K562 (cell line): Measurements from ENCODE around the gene PABPC1L. TPM values are rescaled to one million over a fixed set of nuclear protein-coding genes. Genes with fewer than 3 reads are reported as not detected.
A peak's percentile ranks its signal among the peaks of the same experiment; 100 is the strongest.

Experiments
- FOXA1 ChIP-seq: fragments of 450-650 bp; IDR thresholded peaks from 2 replicates; pipeline ENCODE4 v1.6.1; 2016; ENCODE audit warnings: mild to moderate bottlenecking, borderline replicate concordance
- NR2F6 ChIP-seq: fragments of 450-650 bp; formaldehyde crosslinking; IDR thresholded peaks from 2 replicates; pipeline ENCODE4 v1.4.0; 2020; ENCODE audit warnings: mild to moderate bottlenecking
- POLR2G ChIP-seq: fragments of 200-400 bp; formaldehyde crosslinking; IDR thresholded peaks from 2 replicates; pipeline ENCODE4 v1.6.1; 2017; ENCODE audit warnings: low read depth, mild to moderate bottlenecking, antibody characterized with exemption, low read length, moderate library complexity
- TAF7 ChIP-seq: fragments of 450-650 bp; IDR thresholded peaks from 2 replicates; pipeline ENCODE4 v1.6.1; 2016; ENCODE audit warnings: missing genetic modification characterization, missing compliant biosample characterization
- ZNF175 ChIP-seq: fragments of 200-800 bp; sonication (Bioruptor generic); IDR thresholded peaks from 2 replicates; pipeline ENCODE4 v1.6.1; 2016; ENCODE audit warnings: low read depth, mild to moderate bottlenecking, missing genetic modification characterization, missing compliant biosample characterization
- ZNF224 ChIP-seq: sonication (generic); formaldehyde crosslinking; IDR thresholded peaks from 2 replicates; pipeline ENCODE4 v1.8.0; 2022; ENCODE audit warnings: mild to moderate bottlenecking, missing genetic modification reagents
- ZNF263 ChIP-seq: sonication (generic); formaldehyde crosslinking; IDR thresholded peaks from 2 replicates; pipeline ENCODE4 v1.8.0; 2022; ENCODE audit warnings: mild to moderate bottlenecking, missing genetic modification reagents, borderline replicate concordance
- ZNF445 ChIP-seq: fragments of 250-450 bp; sonication (Bioruptor Pico); IDR thresholded peaks from 2 replicates; pipeline ENCODE4 v1.4.0; 2020; ENCODE audit warnings: low read depth, mild to moderate bottlenecking, moderate library complexity
- polyA plus RNA-seq, 8 experiments: library from polyadenylated mRNA; depleted of rRNA in 4 of 8; stranded (reverse) in 5 of 8; unstranded in 3 of 8; fragments of >200 nt; fragmentation: Nextera tagmentation in 2 of 8; fragmentation: Illumina TruSeq in 1 of 8; extraction: Ambion mirVana in 2 of 8; extraction: Trizol in 1 of 8; gene quantifications; 2 replicates each; pipeline versions ENCODE4 v1.2.1 to v1.2.3, GENCODE V29; 2011 to 2014; ENCODE audit warnings: inconsistent platforms in 1 of 8, missing spikeins in 1 of 8
- total RNA-seq, 7 experiments: library from RNA; depleted of rRNA in 6 of 7; stranded (reverse); fragments of >200 nt in 6 of 7; fragmentation: Illumina TruSeq in 2 of 7; extraction: Trizol in 2 of 7; gene quantifications; 2 replicates each; pipeline versions ENCODE4 v1.2.1 to v1.2.3, GENCODE V29; 2011 to 2021; ENCODE audit warnings: low replicate concordance in 1 of 7
- TF ChIP-seq, protein P1 (sequence below): fragments of 450-650 bp; IDR thresholded peaks from 2 replicates; pipeline ENCODE4 v1.7.1; 2018; ENCODE audit warnings: mild to moderate bottlenecking, low read depth; ENCODE audit not compliant: partially characterized antibody
- TF ChIP-seq, protein P2 (sequence below): fragments of 250-450 bp; sonication (Bioruptor Pico); IDR thresholded peaks from 2 replicates; pipeline ENCODE4 v1.4.0; 2020; ENCODE audit warnings: mild to moderate bottlenecking, moderate library complexity

The PABPC1L gene
- total and polyA plus RNA-seq, 9 of the 15 experiments (the other 6 are each of a cell fraction or from before 2014, with no cell fraction given), result 6.0 to 90.3 (median 15.8) TPM

DNA sequence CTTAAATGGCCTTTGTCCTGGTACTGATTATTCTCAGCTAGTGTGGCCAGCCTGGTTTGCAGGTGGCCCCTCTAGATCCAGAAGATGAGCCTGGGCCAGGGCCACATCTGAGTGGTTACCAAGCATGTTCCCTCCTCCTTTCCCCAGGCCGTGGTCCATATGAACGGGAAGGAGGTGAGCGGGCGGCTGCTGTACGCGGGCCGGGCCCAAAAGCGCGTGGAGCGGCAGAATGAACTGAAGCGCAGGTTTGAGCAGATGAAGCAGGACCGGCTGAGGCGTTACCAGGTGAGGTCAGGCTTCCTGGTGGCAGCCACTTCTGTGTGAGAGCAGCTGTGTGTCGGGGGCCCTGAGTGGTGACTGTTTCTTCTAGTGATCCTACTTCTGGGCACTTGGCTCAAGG is 11.6 kb downstream of the PABPC1L start (continued):
- TF ChIP-seq, protein P1, sequence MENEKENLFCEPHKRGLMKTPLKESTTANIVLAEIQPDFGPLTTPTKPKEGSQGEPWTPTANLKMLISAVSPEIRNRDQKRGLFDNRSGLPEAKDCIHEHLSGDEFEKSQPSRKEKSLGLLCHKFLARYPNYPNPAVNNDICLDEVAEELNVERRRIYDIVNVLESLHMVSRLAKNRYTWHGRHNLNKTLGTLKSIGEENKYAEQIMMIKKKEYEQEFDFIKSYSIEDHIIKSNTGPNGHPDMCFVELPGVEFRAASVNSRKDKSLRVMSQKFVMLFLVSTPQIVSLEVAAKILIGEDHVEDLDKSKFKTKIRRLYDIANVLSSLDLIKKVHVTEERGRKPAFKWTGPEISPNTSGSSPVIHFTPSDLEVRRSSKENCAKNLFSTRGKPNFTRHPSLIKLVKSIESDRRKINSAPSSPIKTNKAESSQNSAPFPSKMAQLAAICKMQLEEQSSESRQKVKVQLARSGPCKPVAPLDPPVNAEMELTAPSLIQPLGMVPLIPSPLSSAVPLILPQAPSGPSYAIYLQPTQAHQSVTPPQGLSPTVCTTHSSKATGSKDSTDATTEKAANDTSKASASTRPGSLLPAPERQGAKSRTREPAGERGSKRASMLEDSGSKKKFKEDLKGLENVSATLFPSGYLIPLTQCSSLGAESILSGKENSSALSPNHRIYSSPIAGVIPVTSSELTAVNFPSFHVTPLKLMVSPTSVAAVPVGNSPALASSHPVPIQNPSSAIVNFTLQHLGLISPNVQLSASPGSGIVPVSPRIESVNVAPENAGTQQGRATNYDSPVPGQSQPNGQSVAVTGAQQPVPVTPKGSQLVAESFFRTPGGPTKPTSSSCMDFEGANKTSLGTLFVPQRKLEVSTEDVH, result no peak
- TF ChIP-seq ZNF224 (CRISPR knock-in tag), result no peak
- TF ChIP-seq, protein P2, sequence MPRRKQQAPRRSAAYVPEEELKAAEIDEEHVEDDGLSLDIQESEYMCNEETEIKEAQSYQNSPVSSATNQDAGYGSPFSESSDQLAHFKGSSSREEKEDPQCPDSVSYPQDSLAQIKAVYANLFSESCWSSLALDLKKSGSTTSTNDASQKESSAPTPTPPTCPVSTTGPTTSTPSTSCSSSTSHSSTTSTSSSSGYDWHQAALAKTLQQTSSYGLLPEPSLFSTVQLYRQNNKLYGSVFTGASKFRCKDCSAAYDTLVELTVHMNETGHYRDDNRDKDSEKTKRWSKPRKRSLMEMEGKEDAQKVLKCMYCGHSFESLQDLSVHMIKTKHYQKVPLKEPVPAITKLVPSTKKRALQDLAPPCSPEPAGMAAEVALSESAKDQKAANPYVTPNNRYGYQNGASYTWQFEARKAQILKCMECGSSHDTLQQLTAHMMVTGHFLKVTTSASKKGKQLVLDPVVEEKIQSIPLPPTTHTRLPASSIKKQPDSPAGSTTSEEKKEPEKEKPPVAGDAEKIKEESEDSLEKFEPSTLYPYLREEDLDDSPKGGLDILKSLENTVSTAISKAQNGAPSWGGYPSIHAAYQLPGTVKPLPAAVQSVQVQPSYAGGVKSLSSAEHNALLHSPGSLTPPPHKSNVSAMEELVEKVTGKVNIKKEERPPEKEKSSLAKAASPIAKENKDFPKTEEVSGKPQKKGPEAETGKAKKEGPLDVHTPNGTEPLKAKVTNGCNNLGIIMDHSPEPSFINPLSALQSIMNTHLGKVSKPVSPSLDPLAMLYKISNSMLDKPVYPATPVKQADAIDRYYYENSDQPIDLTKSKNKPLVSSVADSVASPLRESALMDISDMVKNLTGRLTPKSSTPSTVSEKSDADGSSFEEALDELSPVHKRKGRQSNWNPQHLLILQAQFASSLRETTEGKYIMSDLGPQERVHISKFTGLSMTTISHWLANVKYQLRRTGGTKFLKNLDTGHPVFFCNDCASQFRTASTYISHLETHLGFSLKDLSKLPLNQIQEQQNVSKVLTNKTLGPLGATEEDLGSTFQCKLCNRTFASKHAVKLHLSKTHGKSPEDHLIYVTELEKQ (CRISPR knock-in tag), result no peak
- no peak for TF ChIP-seq NR2F6 (CRISPR knock-in tag)
- TF ChIP-seq FOXA1, result no peak
- no peak for TF ChIP-seq ZNF175
- peak; percentile 54 for TF ChIP-seq POLR2G
- TF ChIP-seq TAF7 (tag), result no peak
- TF ChIP-seq ZNF263, result no peak
- TF ChIP-seq ZNF445, result no peak
